ENCODE measurements around the gene FOCAD. TPM values are rescaled to one million over a fixed set of nuclear protein-coding genes. Genes with fewer than 3 reads are reported as not detected.

FOCAD gene
- total RNA-seq, 1 donor from 2014 or later: 48.2 TPM

- no peaks in the 10 kb centered on the region for H3K9me3 ChIP-seq (ENCODE audit: insufficient read depth, low read depth, low read length)
- no peak overlapping the region for H2AFZ ChIP-seq (ENCODE audit: low read depth, low read length)
- peak overlapping the region; percentile 5 for H3K4me3 ChIP-seq (ENCODE audit: insufficient read depth, low read depth, low read length)
- H3K4me1 ChIP-seq (ENCODE audit: insufficient read depth, low read length): peaks cover 18% of the 10 kb centered on the region
- no peak overlapping the region for H3K4me3 Mint-ChIP-seq (ENCODE audit: unreplicated experiment)
- peak overlapping the region; percentile 39 for H3K9ac ChIP-seq (ENCODE audit: low read length)
- H3K27ac ChIP-seq (ENCODE audit: low read depth, low read length): peak overlapping the region; percentile 71
- peaks cover 19% of the 10 kb centered on the region for H3K4me1 Mint-ChIP-seq (ENCODE audit: low read depth, unreplicated experiment)
- no peaks in the 10 kb centered on the region for H3K79me2 ChIP-seq (ENCODE audit: insufficient read depth, low read length)
- H3K27ac Mint-ChIP-seq (ENCODE audit: unreplicated experiment): peak overlapping the region; percentile 21
- FAIRE-seq (peak; percentile 98), DNase-seq (ENCODE audit: low read depth) (peak; percentile 84)
- H3K9me3 Mint-ChIP-seq (ENCODE audit: unreplicated experiment): no peaks in the 10 kb centered on the region
- peaks cover 5% of the 10 kb centered on the region for H3K36me3 Mint-ChIP-seq (ENCODE audit: low read depth, unreplicated experiment)
- no peaks in the 10 kb centered on the region for H3K27me3 ChIP-seq (ENCODE audit: insufficient read depth, low read length)
- no peaks in the 10 kb centered on the region for H3K27me3 Mint-ChIP-seq (ENCODE audit: low read depth, unreplicated experiment)
- peaks cover 10% of the 10 kb centered on the region for H3K36me3 ChIP-seq (ENCODE audit: insufficient read depth, low read length)
- no peak for TF ChIP-seq CTCF (IDR thresholded peaks at IDR 0.05; ENCODE audit: insufficient read depth, low read depth, low read length)
- TF ChIP-seq EZH2 (IDR thresholded peaks at IDR 0.05; ENCODE audit: insufficient read depth, low read length): no peak
- H3K4me2 ChIP-seq (ENCODE audit: low read length): peak overlapping the region; percentile 74
- H4K20me1 ChIP-seq (ENCODE audit: insufficient read depth, low read length): peaks cover 16% of the 10 kb centered on the region
These were observed 297.4 kb downstream of the FOCAD start for GRCh38 chr9:20981486-20981885.

DNA sequence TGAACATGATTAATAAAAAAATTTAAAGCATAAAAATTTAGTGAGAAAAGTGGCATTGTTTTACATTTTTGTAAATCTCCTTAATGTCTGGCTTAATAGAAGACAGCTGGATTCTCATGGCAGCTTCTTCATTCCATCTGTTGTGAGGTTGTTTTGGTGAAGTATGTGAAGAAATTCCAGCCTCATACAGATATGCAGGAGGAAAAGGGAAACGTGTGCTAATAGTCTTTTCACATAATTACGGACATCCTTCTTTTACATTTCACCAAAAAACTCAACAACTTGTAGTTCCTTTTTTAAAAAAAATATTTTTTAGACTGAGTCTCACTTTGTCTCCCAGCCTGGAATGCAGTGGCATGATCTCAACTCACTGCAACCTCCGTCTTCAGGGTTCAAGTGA is 300.4 kb downstream of the FOCAD start:
- peaks cover 19% of the 10 kb centered on the region for H3K4me1 Mint-ChIP-seq (ENCODE audit: low read depth, unreplicated experiment)
- TF ChIP-seq CTCF (IDR thresholded peaks at IDR 0.05; ENCODE audit: insufficient read depth, low read depth, low read length) (no peak), EZH2 (IDR thresholded peaks at IDR 0.05; ENCODE audit: insufficient read depth, low read length) (no peak)
- Histone ChIP-seq H3K9ac (ENCODE audit: low read length) (no peak overlapping the region), H3K36me3 (ENCODE audit: insufficient read depth, low read length) (peaks cover 7% of the 10 kb centered on the region), H4K20me1 (ENCODE audit: insufficient read depth, low read length) (peaks cover 16% of the 10 kb centered on the region), H3K4me3 (ENCODE audit: insufficient read depth, low read depth, low read length) (no peak overlapping the region), H2AFZ (ENCODE audit: low read depth, low read length) (no peak overlapping the region), H3K4me2 (ENCODE audit: low read length) (no peak overlapping the region), H3K4me1 (ENCODE audit: insufficient read depth, low read length) (peaks cover 18% of the 10 kb centered on the region), H3K9me3 (ENCODE audit: insufficient read depth, low read depth, low read length) (no peaks in the 10 kb centered on the region), H3K27ac (ENCODE audit: low read depth, low read length) (no peak overlapping the region), H3K27me3 (ENCODE audit: insufficient read depth, low read length) (no peaks in the 10 kb centered on the region), H3K79me2 (ENCODE audit: insufficient read depth, low read length) (no peaks in the 10 kb centered on the region)
- H3K36me3 Mint-ChIP-seq (ENCODE audit: low read depth, unreplicated experiment): peaks cover 2% of the 10 kb centered on the region
- no peak for FAIRE-seq
- H3K9me3 Mint-ChIP-seq (ENCODE audit: unreplicated experiment): no peaks in the 10 kb centered on the region
- no peak overlapping the region for H3K4me3 Mint-ChIP-seq (ENCODE audit: unreplicated experiment)
- no peaks in the 10 kb centered on the region for H3K27me3 Mint-ChIP-seq (ENCODE audit: low read depth, unreplicated experiment)
- no peak for DNase-seq (ENCODE audit: low read depth)
- no peak overlapping the region for H3K27ac Mint-ChIP-seq (ENCODE audit: unreplicated experiment)

- H3K36me3 Mint-ChIP-seq (ENCODE audit: low read depth, unreplicated experiment): peaks cover 16% of the 10 kb centered on the region
- Histone ChIP-seq H3K4me3 (ENCODE audit: insufficient read depth, low read depth, low read length) (no peak overlapping the region), H3K79me2 (ENCODE audit: insufficient read depth, low read length) (no peaks in the 10 kb centered on the region), H3K36me3 (ENCODE audit: insufficient read depth, low read length) (peaks cover 12% of the 10 kb centered on the region), H3K27ac (ENCODE audit: low read depth, low read length) (no peak overlapping the region), H2AFZ (ENCODE audit: low read depth, low read length) (no peak overlapping the region), H3K9ac (ENCODE audit: low read length) (no peak overlapping the region), H3K9me3 (ENCODE audit: insufficient read depth, low read depth, low read length) (no peaks in the 10 kb centered on the region), H3K27me3 (ENCODE audit: insufficient read depth, low read length) (no peaks in the 10 kb centered on the region), H3K4me1 (ENCODE audit: insufficient read depth, low read length) (peaks cover 16% of the 10 kb centered on the region), H4K20me1 (ENCODE audit: insufficient read depth, low read length) (peaks cover 16% of the 10 kb centered on the region), H3K4me2 (ENCODE audit: low read length) (no peak overlapping the region)
- no peak for TF ChIP-seq CTCF (IDR thresholded peaks at IDR 0.05; ENCODE audit: insufficient read depth, low read depth, low read length)
- no peak for TF ChIP-seq EZH2 (IDR thresholded peaks at IDR 0.05; ENCODE audit: insufficient read depth, low read length)
- no peaks in the 10 kb centered on the region for H3K27me3 Mint-ChIP-seq (ENCODE audit: low read depth, unreplicated experiment)
- FAIRE-seq (no peak), DNase-seq (ENCODE audit: low read depth) (no peak)
- no peaks in the 10 kb centered on the region for H3K9me3 Mint-ChIP-seq (ENCODE audit: unreplicated experiment)
- H3K4me1 Mint-ChIP-seq (ENCODE audit: low read depth, unreplicated experiment): peaks cover 13% of the 10 kb centered on the region
- H3K4me3 Mint-ChIP-seq (ENCODE audit: unreplicated experiment): no peak overlapping the region
- H3K27ac Mint-ChIP-seq (ENCODE audit: unreplicated experiment): no peak overlapping the region
These were observed 302.0 kb downstream of the FOCAD start for GRCh38 chr9:20985851-20986600.
